Endothelial cell of umbilical vein (primary cell): ENCODE measurements around the gene MAN2B2. TPM values are rescaled to one million over a fixed set of nuclear protein-coding genes. Genes with fewer than 3 reads are reported as not detected.

Experiments used
- BruUV-seq: library from RNA; stranded (reverse); fragments of 400-500 nt; replicated peaks from 2 replicates; lab custom pipeline; 2021; lab: Mats Ljungman, UMichigan
- CTCF ChIA-PET: fragments of 300-600, 350-600 bp; sonication (Branson Sonifier 250); formaldehyde crosslinking; loops from one replicate; lab custom pipeline; 2021; ENCODE audit warnings: antibody characterized with exemption, inconsistent platforms; lab: Charles Lee
- POLR2A ChIA-PET: fragments of 300-600, 350-600 bp; sonication (Branson Sonifier 250); formaldehyde crosslinking; loops from one replicate; lab custom pipeline; 2021; ENCODE audit warnings: antibody characterized with exemption, inconsistent platforms; lab: Charles Lee
- DNase-seq: peaks from one replicate; pipeline ENCODE4 v3.0.0-alpha.2; 2011; ENCODE audit warnings: low read depth, low spot score
- FAIRE-seq: peaks from 2 replicates; lab custom pipeline; 2011; peaks lifted over from hg19 to GRCh38; lab: Jason Lieb, UNC
- H2AFZ ChIP-seq: 2 replicates; pipeline ENCODE4 v1.6.0; 2012; ENCODE audit warnings: low read depth, low read length, control low read depth, inconsistent platforms
- H3K27ac ChIP-seq: 2 replicates; pipeline ENCODE4 v1.5.1; 2011; ENCODE audit warnings: low read depth, mild to moderate bottlenecking, control low read depth, low read length, moderate library complexity; ENCODE audit not compliant: insufficient read depth
- H3K27me3 ChIP-seq, 2 experiments: 2 replicates each; pipeline versions ENCODE4 v1.6.0 to v1.6.1; 2011; ENCODE audit warnings: low read length in 2 of 2, mixed read lengths in 1 of 2; ENCODE audit not compliant: control insufficient read depth in 2 of 2, insufficient read depth in 2 of 2
- H3K36me3 ChIP-seq, 2 experiments: 2 replicates in 1 of 2; 3 replicates in 1 of 2; pipeline ENCODE4 v1.5.1; 2011; ENCODE audit warnings: low read length in 2 of 2, mild to moderate bottlenecking in 1 of 2, moderate library complexity in 1 of 2; ENCODE audit not compliant: control insufficient read depth in 2 of 2, insufficient read depth in 2 of 2; ENCODE audit errors: extremely low read depth in 1 of 2
- H3K4me1 ChIP-seq: 3 replicates; pipeline ENCODE4 v1.5.1; 2011; ENCODE audit warnings: mild to moderate bottlenecking, low read length; ENCODE audit not compliant: control insufficient read depth, insufficient read depth; ENCODE audit errors: extremely low read depth
- H3K4me2 ChIP-seq: 2 replicates; pipeline ENCODE4 v1.6.1; 2011; ENCODE audit warnings: low read length, control low read depth, mixed read lengths; ENCODE audit not compliant: insufficient read depth
- H3K4me3 ChIP-seq, 3 experiments: fragments of 200-600 bp in 1 of 3; sonication (generic), shearing (Covaris generic) in 1 of 3; replicated peaks in 1 of 3; 2 replicates each; pipeline ENCODE4 v1.5.1; 2011 to 2016; ENCODE audit warnings: control low read depth in 3 of 3, low read length in 3 of 3, mild to moderate bottlenecking in 2 of 3, inconsistent platforms in 1 of 3, low read depth in 1 of 3, moderate library complexity in 1 of 3; ENCODE audit not compliant: insufficient read depth in 1 of 3
- H3K79me2 ChIP-seq: 2 replicates; pipeline ENCODE4 v1.6.0; 2012; ENCODE audit warnings: low read length, inconsistent platforms; ENCODE audit not compliant: control insufficient read depth, insufficient read depth
- H3K9ac ChIP-seq: replicated peaks from 2 replicates; pipeline ENCODE3; 2011; ENCODE audit warnings: low read length, control low read depth; ENCODE audit not compliant: insufficient read depth; ENCODE audit errors: extremely low read depth
- H3K9me1 ChIP-seq: replicated peaks from 3 replicates; pipeline ENCODE4 v1.6.0; 2011; ENCODE audit warnings: mild to moderate bottlenecking, low read length; ENCODE audit not compliant: control insufficient read depth, insufficient read depth; ENCODE audit errors: extremely low read depth
- H3K9me3 ChIP-seq: replicated peaks from 2 replicates; pipeline ENCODE4 v1.5.1; 2012; ENCODE audit warnings: low read length, inconsistent platforms; ENCODE audit not compliant: control insufficient read depth, insufficient read depth
- H4K20me1 ChIP-seq: replicated peaks from 2 replicates; pipeline ENCODE3; 2011; ENCODE audit warnings: mild to moderate bottlenecking, low read length; ENCODE audit not compliant: control insufficient read depth, insufficient read depth; ENCODE audit errors: extremely low read depth
- CTCF ChIP-seq, 2 donors: IDR thresholded peaks; 1 replicate in 1 of 2; 2 replicates in 1 of 2; pipeline ENCODE4 v1.5.1; 2011; ENCODE audit warnings: low read length in 2 of 2, mild to moderate bottlenecking in 2 of 2, moderate library complexity in 2 of 2, control low read depth in 1 of 2, inconsistent platforms in 1 of 2, low read depth in 1 of 2; ENCODE audit not compliant: insufficient read depth in 1 of 2; ENCODE audit errors: extremely low read depth in 1 of 2
- EZH2 ChIP-seq: IDR thresholded peaks from 2 replicates; pipeline ENCODE4 v1.6.1; 2012; ENCODE audit warnings: borderline replicate concordance, low read depth, mild to moderate bottlenecking, moderate library complexity, low read length, inconsistent platforms; ENCODE audit not compliant: severe bottlenecking
- FOS ChIP-seq: IDR thresholded peaks from 2 replicates; pipeline ENCODE4 v1.6.1; 2011; ENCODE audit warnings: mild to moderate bottlenecking, low read length, moderate library complexity, borderline replicate concordance; ENCODE audit not compliant: insufficient read depth
- GATA2 ChIP-seq: IDR thresholded peaks from 2 replicates; pipeline ENCODE4 v1.7.0; 2011; ENCODE audit warnings: low read depth, mild to moderate bottlenecking, moderate library complexity, mixed read lengths, low read length; ENCODE audit not compliant: insufficient read length, insufficient read depth
- JUN ChIP-seq: IDR thresholded peaks from 2 replicates; pipeline ENCODE4 v1.6.1; 2011; ENCODE audit warnings: borderline replicate concordance, low read depth; ENCODE audit not compliant: insufficient read length, insufficient read depth
- MAX ChIP-seq: IDR thresholded peaks from 2 replicates; pipeline ENCODE4 v1.6.1; 2011; ENCODE audit not compliant: insufficient read depth, insufficient read length
- MYC ChIP-seq: IDR thresholded peaks from one replicate; pipeline ENCODE4 v1.6.1; 2011; ENCODE audit warnings: mild to moderate bottlenecking, low read depth, low read length
- POLR2A ChIP-seq: IDR thresholded peaks from 2 replicates; pipeline ENCODE4 v1.6.1; 2012; ENCODE audit warnings: low read depth, mild to moderate bottlenecking, control low read depth, low read length
- POLR2AphosphoS5 ChIP-seq: IDR thresholded peaks from 2 replicates; pipeline ENCODE4 v1.6.1; 2012; ENCODE audit warnings: low read depth, mild to moderate bottlenecking, control low read depth, low read length, moderate library complexity; ENCODE audit not compliant: insufficient read depth
- dilution Hi-C: fragments of 300-500 bp; cut with MboI; formaldehyde crosslinking; loops from one replicate; pipeline ENCODE4 v1.15.0; 2019; ENCODE audit warnings: low sequenced_read_pairs; ENCODE audit not compliant: extremely low pct_ligation_motif_present
- intact Hi-C: fragments of 100-400 bp; cut with micrococcal nuclease; formaldehyde crosslinking; loops from one replicate; pipeline ENCODE4 v1.10.0; 2022
- polyA plus RNA-seq, 4 experiments: library from polyadenylated mRNA; depleted of rRNA in 3 of 4; stranded (reverse) in 3 of 4; unstranded in 1 of 4; fragments of >200 nt; gene quantifications; 2 replicates each; pipeline versions ENCODE4 v1.2.1 to v1.2.3, GENCODE V29; 2011 to 2012; ENCODE audit warnings: missing spikeins in 1 of 4
- total RNA-seq: library from RNA; stranded (reverse); gene quantifications from 2 replicates; pipeline ENCODE4 v1.2.3, GENCODE V29; 2021

Gene MAN2B2
- total and polyA plus RNA-seq, 2 donors (not counting 3 experiments of a cell fraction or from before 2014, with no cell fraction given), result 15.7 to 25.1 TPM

- intact Hi-C loops (no loop called here), dilution Hi-C loops (no loop called here)
- no TSS peak for BruUV-seq
- no peak overlapping the region for H3K4me2 ChIP-seq
- no peaks in the 10 kb centered on the region for H3K27me3 ChIP-seq
- no peaks in the 10 kb centered on the region for H3K79me2 ChIP-seq
- no peaks in the 10 kb centered on the region for H3K9me3 ChIP-seq
- FAIRE-seq (no peak), DNase-seq (no peak)
- no peaks in the 10 kb centered on the region for H4K20me1 ChIP-seq
- ChIA-PET POLR2A (no interaction called here), CTCF (no interaction called here)
- H2AFZ ChIP-seq, result no peak overlapping the region
- no peak overlapping the region for H3K9ac ChIP-seq
- H3K36me3 ChIP-seq, result no peaks in the 10 kb centered on the region
- no peak overlapping the region for H3K4me3 ChIP-seq
- H3K9me1 ChIP-seq, result no peaks in the 10 kb centered on the region
- no peaks in the 10 kb centered on the region for H3K4me1 ChIP-seq
- no peak overlapping the region for H3K27ac ChIP-seq
- no peak for TF ChIP-seq FOS
- TF ChIP-seq GATA2, result no peak
- TF ChIP-seq JUN, result no peak
- no peak for TF ChIP-seq POLR2A
- TF ChIP-seq MAX, result no peak
- no peak for TF ChIP-seq POLR2AphosphoS5
- TF ChIP-seq EZH2, result no peak
- TF ChIP-seq MYC, result no peak
- no peak for TF ChIP-seq CTCF (IDR thresholded peaks at IDR 0.05; ENCODE audit: extremely low read depth in 1 of 2, insufficient read depth in 1 of 2, low read depth in 1 of 2, low read length in 2 of 2)
These were observed 40.2 kb upstream of the MAN2B2 start for GRCh38 chr4:6534618-6535328.
